Measurements from ENCODE around the gene NF2.

DNA sequence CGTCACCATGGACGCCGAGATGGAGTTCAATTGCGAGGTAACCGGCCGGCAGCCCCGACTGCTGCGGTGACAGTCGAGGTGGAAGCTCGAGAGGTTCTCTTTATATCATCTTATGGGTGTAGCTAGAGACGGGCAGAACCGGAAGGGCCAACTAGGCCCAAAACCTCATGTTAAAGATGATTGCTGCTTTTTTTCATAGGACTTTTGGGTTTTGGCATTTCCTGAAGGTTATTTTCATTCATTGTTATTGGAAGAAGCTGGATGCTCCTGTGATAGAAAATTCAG lies 585 bp downstream of the NF2 start:
- TF ChIP-seq, protein P1, sequence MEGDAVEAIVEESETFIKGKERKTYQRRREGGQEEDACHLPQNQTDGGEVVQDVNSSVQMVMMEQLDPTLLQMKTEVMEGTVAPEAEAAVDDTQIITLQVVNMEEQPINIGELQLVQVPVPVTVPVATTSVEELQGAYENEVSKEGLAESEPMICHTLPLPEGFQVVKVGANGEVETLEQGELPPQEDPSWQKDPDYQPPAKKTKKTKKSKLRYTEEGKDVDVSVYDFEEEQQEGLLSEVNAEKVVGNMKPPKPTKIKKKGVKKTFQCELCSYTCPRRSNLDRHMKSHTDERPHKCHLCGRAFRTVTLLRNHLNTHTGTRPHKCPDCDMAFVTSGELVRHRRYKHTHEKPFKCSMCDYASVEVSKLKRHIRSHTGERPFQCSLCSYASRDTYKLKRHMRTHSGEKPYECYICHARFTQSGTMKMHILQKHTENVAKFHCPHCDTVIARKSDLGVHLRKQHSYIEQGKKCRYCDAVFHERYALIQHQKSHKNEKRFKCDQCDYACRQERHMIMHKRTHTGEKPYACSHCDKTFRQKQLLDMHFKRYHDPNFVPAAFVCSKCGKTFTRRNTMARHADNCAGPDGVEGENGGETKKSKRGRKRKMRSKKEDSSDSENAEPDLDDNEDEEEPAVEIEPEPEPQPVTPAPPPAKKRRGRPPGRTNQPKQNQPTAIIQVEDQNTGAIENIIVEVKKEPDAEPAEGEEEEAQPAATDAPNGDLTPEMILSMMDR (IDR thresholded peaks at IDR 0.05) = no peak
- TF ChIP-seq EP300 (IDR thresholded peaks at IDR 0.05) = no peak
